HEK293T (cell line): ENCODE data around the gene SP3.

Experiments used
- CTCF ChIA-PET: fragments of 350-600 bp; formaldehyde crosslinking; extraction: SDS; loops from one replicate; lab custom pipeline; 2021; ENCODE audit warnings: antibody characterized with exemption, inconsistent platforms; lab: Yijun Ruan, JAX
- POLR2A ChIA-PET: fragments of 350-600 bp; formaldehyde crosslinking; extraction: SDS; loops from one replicate; lab custom pipeline; 2020; ENCODE audit warnings: antibody characterized with exemption, inconsistent platforms; lab: Yijun Ruan, JAX
- DNase-seq: peaks from one replicate; pipeline ENCODE4 v3.0.0; 2012; ENCODE audit warnings: mixed read lengths; ENCODE audit errors: extremely low spot score
- ARNT ChIP-seq: fragments of 450-650 bp; IDR thresholded peaks from 2 replicates; pipeline ENCODE4 v1.6.1; 2017; ENCODE audit warnings: mild to moderate bottlenecking
- BHLHE40 ChIP-seq: fragments of 450-650 bp; IDR thresholded peaks from 2 replicates; pipeline ENCODE4 v1.6.1; 2016; ENCODE audit warnings: mild to moderate bottlenecking, moderate library complexity, borderline replicate concordance
- CTBP1 ChIP-seq: fragments of 450-650 bp; IDR thresholded peaks from 2 replicates; pipeline ENCODE4 v1.6.1; 2016; ENCODE audit warnings: borderline replicate concordance
- ELF4 ChIP-seq: fragments of 450-650 bp; IDR thresholded peaks from 2 replicates; pipeline ENCODE4 v1.6.1; 2017; ENCODE audit warnings: antibody characterized with exemption
- FOXA1 ChIP-seq: fragments of 450-650 bp; IDR thresholded peaks from 2 replicates; pipeline ENCODE4 v1.6.1; 2016; ENCODE audit warnings: mild to moderate bottlenecking
- FOXK2 ChIP-seq: fragments of 450-650 bp; IDR thresholded peaks from 2 replicates; pipeline ENCODE4 v1.6.1; 2016; ENCODE audit warnings: mild to moderate bottlenecking
- FOXM1 ChIP-seq: fragments of 450-650 bp; IDR thresholded peaks from 2 replicates; pipeline ENCODE4 v1.6.1; 2017; ENCODE audit warnings: mild to moderate bottlenecking, borderline replicate concordance
- HDGF ChIP-seq: fragments of 450-650 bp; IDR thresholded peaks from 2 replicates; pipeline ENCODE4 v1.6.1; 2017; ENCODE audit warnings: antibody characterized with exemption, borderline replicate concordance
- L3MBTL2 ChIP-seq: fragments of 450-650 bp; conservative IDR thresholded peaks from 2 replicates; pipeline ENCODE4 v1.6.1; 2016; ENCODE audit warnings: mild to moderate bottlenecking
- LEF1 ChIP-seq: fragments of 450-650 bp; IDR thresholded peaks from 2 replicates; pipeline ENCODE4 v1.6.1; 2017; ENCODE audit warnings: mild to moderate bottlenecking, borderline replicate concordance
- NFRKB ChIP-seq: fragments of 450-650 bp; IDR thresholded peaks from 2 replicates; pipeline ENCODE4 v1.6.1; 2016; ENCODE audit warnings: mild to moderate bottlenecking, moderate library complexity
- PKNOX1 ChIP-seq: fragments of 450-650 bp; IDR thresholded peaks from 2 replicates; pipeline ENCODE4 v1.6.1; 2016
- SP1 ChIP-seq: fragments of 450-650 bp; IDR thresholded peaks from 2 replicates; pipeline ENCODE4 v1.6.1; 2017
- SUZ12 ChIP-seq: fragments of 450-650 bp; IDR thresholded peaks from 2 replicates; pipeline ENCODE4 v1.6.1; 2016; ENCODE audit warnings: mild to moderate bottlenecking
- TARDBP ChIP-seq: fragments of 450-650 bp; IDR thresholded peaks from 2 replicates; pipeline ENCODE4 v1.6.1; 2016
- ZNF384 ChIP-seq: fragments of 450-650 bp; IDR thresholded peaks from 2 replicates; pipeline ENCODE4 v1.6.1; 2016

Gene SP3

GRCh38 chr2:173979751-173980351 lies 14.7 kb upstream of the SP3 start:
- TF ChIP-seq FOXM1 (no peak), NFRKB (no peak), FOXA1 (no peak), ARNT (no peak), FOXK2 (no peak), HDGF (no peak), TARDBP (no peak), ZNF384 (no peak), SP1 (no peak), L3MBTL2 (no peak), ELF4 (no peak), LEF1 (no peak), SUZ12 (no peak), BHLHE40 (no peak), PKNOX1 (no peak), CTBP1 (no peak)
- no peak for DNase-seq
- ChIA-PET CTCF (interaction anchor here (0.6 to 0.7 kb wide), 2 partner anchors 9 to 563 kb away, joined by 3 read pairs; no protein-coding TSS in a partner anchor), POLR2A (no interaction called here)

GRCh38 chr2:173978447-173978846 lies 13.3 kb upstream of the SP3 start:
- CTCF ChIA-PET: no interaction called here
- no peak for DNase-seq
- POLR2A ChIA-PET: no interaction called here
- TF ChIP-seq HDGF: no peak
- TF ChIP-seq ZNF384: no peak
- no peak for TF ChIP-seq FOXA1
- no peak for TF ChIP-seq PKNOX1
- TF ChIP-seq CTBP1: no peak
- no peak for TF ChIP-seq TARDBP
- TF ChIP-seq ELF4: no peak
- no peak for TF ChIP-seq LEF1
- no peak for TF ChIP-seq ARNT
- TF ChIP-seq FOXK2: no peak
- TF ChIP-seq SP1: no peak
- no peak for TF ChIP-seq L3MBTL2
- no peak for TF ChIP-seq NFRKB
- no peak for TF ChIP-seq BHLHE40
- no peak for TF ChIP-seq SUZ12
- no peak for TF ChIP-seq FOXM1

GRCh38 chr2:173972636-173973035 lies 7.5 kb upstream of the SP3 start:
- ChIA-PET CTCF (no interaction called here), POLR2A (no interaction called here)
- TF ChIP-seq NFRKB: no peak
- no peak for TF ChIP-seq SP1
- no peak for TF ChIP-seq ELF4
- no peak for TF ChIP-seq LEF1
- TF ChIP-seq SUZ12: no peak
- TF ChIP-seq ARNT: no peak
- no peak for TF ChIP-seq BHLHE40
- no peak for TF ChIP-seq L3MBTL2
- TF ChIP-seq PKNOX1: no peak
- DNase-seq: no peak

- ChIA-PET POLR2A (no interaction called here), CTCF (no interaction called here)
- TF ChIP-seq ZNF384 (no peak), FOXK2 (no peak), TARDBP (no peak), LEF1 (no peak), SUZ12 (no peak), BHLHE40 (no peak), NFRKB (no peak), PKNOX1 (no peak), CTBP1 (no peak), ARNT (no peak), SP1 (no peak), HDGF (no peak), FOXM1 (no peak), FOXA1 (no peak), L3MBTL2 (no peak), ELF4 (no peak)
- DNase-seq: no peak
These were observed 7.0 kb upstream of the SP3 start for GRCh38 chr2:173972165-173972564.

GRCh38 chr2:173970516-173970924 lies 5.3 kb upstream of the SP3 start:
- no peak for DNase-seq
- ChIA-PET POLR2A (no interaction called here), CTCF (interaction anchor here (0.7 kb wide), 1 partner anchor 67 kb away, joined by 10 read pairs; no protein-coding TSS in a partner anchor)
- TF ChIP-seq BHLHE40 (no peak), SUZ12 (no peak), ZNF384 (no peak), SP1 (no peak), HDGF (no peak), FOXK2 (no peak), CTBP1 (no peak), NFRKB (no peak), TARDBP (no peak), LEF1 (no peak)
